ENCODE measurements around the gene SCAMP5.

DNA sequence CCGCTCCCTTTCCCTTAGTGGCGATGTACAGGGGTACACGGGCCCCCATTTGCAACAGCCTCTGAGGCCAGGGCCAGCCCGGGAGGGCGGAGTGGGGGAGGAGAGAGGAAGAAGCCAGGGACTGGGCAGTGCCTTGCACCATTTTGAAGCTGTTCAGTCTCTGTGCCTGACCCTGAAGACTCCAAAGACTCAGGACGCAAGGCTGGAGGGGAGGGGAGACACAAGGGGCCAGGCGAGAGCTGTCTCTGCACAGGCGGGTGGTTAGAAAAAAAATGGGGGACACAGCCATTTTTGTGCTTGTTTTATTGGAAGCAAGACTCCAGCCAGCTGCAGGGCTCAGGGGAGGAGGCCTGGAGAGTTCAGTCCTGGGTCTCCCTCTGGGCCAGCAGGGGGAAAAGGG lies 40.3 kb upstream of the SCAMP5 start:
- TF ChIP-seq, protein P1, sequence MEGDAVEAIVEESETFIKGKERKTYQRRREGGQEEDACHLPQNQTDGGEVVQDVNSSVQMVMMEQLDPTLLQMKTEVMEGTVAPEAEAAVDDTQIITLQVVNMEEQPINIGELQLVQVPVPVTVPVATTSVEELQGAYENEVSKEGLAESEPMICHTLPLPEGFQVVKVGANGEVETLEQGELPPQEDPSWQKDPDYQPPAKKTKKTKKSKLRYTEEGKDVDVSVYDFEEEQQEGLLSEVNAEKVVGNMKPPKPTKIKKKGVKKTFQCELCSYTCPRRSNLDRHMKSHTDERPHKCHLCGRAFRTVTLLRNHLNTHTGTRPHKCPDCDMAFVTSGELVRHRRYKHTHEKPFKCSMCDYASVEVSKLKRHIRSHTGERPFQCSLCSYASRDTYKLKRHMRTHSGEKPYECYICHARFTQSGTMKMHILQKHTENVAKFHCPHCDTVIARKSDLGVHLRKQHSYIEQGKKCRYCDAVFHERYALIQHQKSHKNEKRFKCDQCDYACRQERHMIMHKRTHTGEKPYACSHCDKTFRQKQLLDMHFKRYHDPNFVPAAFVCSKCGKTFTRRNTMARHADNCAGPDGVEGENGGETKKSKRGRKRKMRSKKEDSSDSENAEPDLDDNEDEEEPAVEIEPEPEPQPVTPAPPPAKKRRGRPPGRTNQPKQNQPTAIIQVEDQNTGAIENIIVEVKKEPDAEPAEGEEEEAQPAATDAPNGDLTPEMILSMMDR (IDR thresholded peaks at IDR 0.05) = no peak
- TF ChIP-seq POLR2A (IDR thresholded peaks at IDR 0.05) = no peak
